Stimulated activated CD4-positive, alpha-beta T cell treated with anti-CD3 and anti-CD28 coated beads, TNF-alpha, amount 100 ng/mL, for 24 hours (primary cell): ENCODE measurements around the gene PIPOX.

Source experiments
- DNase-seq, 3 experiments: peaks; one replicate each; pipeline ENCODE4 v3.0.0-alpha.2; 2020; ENCODE audit warnings: low read depth in 3 of 3

The PIPOX gene

GRCh38 chr17:29019475-29020181, 23.3 kb upstream of the PIPOX start:
- no peak for DNase-seq

- DNase-seq = no peak
Observed at GRCh38 chr17:29020576-29020975, 22.4 kb upstream of the PIPOX start.

- no peak for DNase-seq
Observed at GRCh38 chr17:29021226-29021625, 21.7 kb upstream of the PIPOX start.

- DNase-seq = no peak
Observed at GRCh38 chr17:29022074-29022473, 20.9 kb upstream of the PIPOX start.

- no peak for DNase-seq
Observed at GRCh38 chr17:29024316-29024952, 18.5 kb upstream of the PIPOX start.

- DNase-seq = no peak
Observed at GRCh38 chr17:29031488-29031887, 11.5 kb upstream of the PIPOX start.

- no peak for DNase-seq
Observed at GRCh38 chr17:29032013-29032856, 10.7 kb upstream of the PIPOX start.

- no peak for DNase-seq
Observed at GRCh38 chr17:29032857-29033197, 10.1 kb upstream of the PIPOX start.

GRCh38 chr17:29034510-29034909, 8.4 kb upstream of the PIPOX start:
- DNase-seq = no peak

- no peak for DNase-seq
Observed at GRCh38 chr17:29036584-29036983, 6.4 kb upstream of the PIPOX start.

- DNase-seq = no peak
Observed at GRCh38 chr17:29037739-29038084, 5.2 kb upstream of the PIPOX start.

GRCh38 chr17:29038085-29038795, 4.7 kb upstream of the PIPOX start:
- DNase-seq = no peak

- no peak for DNase-seq
Observed at GRCh38 chr17:29039764-29040598, 3.0 kb upstream of the PIPOX start.

- DNase-seq = no peak
Observed at GRCh38 chr17:29041091-29041490, 1.9 kb upstream of the PIPOX start.

GRCh38 chr17:29041571-29041970, 1.4 kb upstream of the PIPOX start:
- DNase-seq = no peak

GRCh38 chr17:29042026-29042678, 789 bp upstream of the PIPOX start:
- no peak for DNase-seq

GRCh38 chr17:29043539-29044145, 701 bp downstream of the PIPOX start:
- no peak for DNase-seq

- no peak for DNase-seq
Observed at GRCh38 chr17:29045026-29045425, 2.1 kb downstream of the PIPOX start.

GRCh38 chr17:29045734-29046472, 3.0 kb downstream of the PIPOX start:
- no peak for DNase-seq

GRCh38 chr17:29046473-29046839, 3.5 kb downstream of the PIPOX start:
- DNase-seq = no peak
